H9 (cell line): ENCODE data around the gene TPX2. TPM values are rescaled to one million over a fixed set of nuclear protein-coding genes. Genes with fewer than 3 reads are reported as not detected.

Source experiments
- DNase-seq: peaks from one replicate; pipeline ENCODE4 v3.0.0-alpha.2; 2017
- H2AFZ ChIP-seq: one replicate; pipeline ENCODE4 v1.6.1; 2013; ENCODE audit warnings: mild to moderate bottlenecking, low read length, control low read depth, moderate library complexity
- H2AK5ac ChIP-seq: 2 replicates; pipeline ENCODE4 v1.6.1; 2013; ENCODE audit warnings: low read length, control low read depth, mixed read lengths; ENCODE audit not compliant: insufficient read length
- H2BK120ac ChIP-seq: one replicate; pipeline ENCODE4 v1.6.1; 2013; ENCODE audit warnings: low read depth, mild to moderate bottlenecking, low read length, control low read depth, inconsistent platforms; ENCODE audit not compliant: poor library complexity, severe bottlenecking
- H2BK12ac ChIP-seq: 2 replicates; pipeline ENCODE4 v1.6.1; 2013; ENCODE audit warnings: low read length, control low read depth, mixed read lengths, low read depth; ENCODE audit not compliant: insufficient read length
- H2BK15ac ChIP-seq: 2 replicates; pipeline ENCODE4 v1.6.1; 2013; ENCODE audit warnings: low read depth, low read length, control low read depth
- H2BK20ac ChIP-seq: one replicate; pipeline ENCODE4 v1.6.1; 2013; ENCODE audit warnings: low read depth, mild to moderate bottlenecking, low read length, control low read depth, inconsistent platforms; ENCODE audit not compliant: poor library complexity, severe bottlenecking
- H2BK5ac ChIP-seq: 2 replicates; pipeline ENCODE4 v1.6.1; 2013; ENCODE audit warnings: low read length, control low read depth, mixed read lengths; ENCODE audit not compliant: insufficient read length
- H3K14ac ChIP-seq: 2 replicates; pipeline ENCODE4 v1.6.1; 2013; ENCODE audit warnings: low read length, control low read depth; ENCODE audit not compliant: insufficient read depth
- H3K18ac ChIP-seq: 2 replicates; pipeline ENCODE4 v1.6.1; 2013; ENCODE audit warnings: low read depth, mild to moderate bottlenecking, mixed read lengths, low read length, control low read depth; ENCODE audit not compliant: insufficient read length
- H3K23ac ChIP-seq: 2 replicates; pipeline ENCODE4 v1.6.1; 2013; ENCODE audit warnings: low read length, control low read depth, mixed read lengths, low read depth; ENCODE audit not compliant: insufficient read length
- H3K23me2 ChIP-seq: 2 replicates; pipeline ENCODE4 v1.6.1; 2013; ENCODE audit warnings: low read depth, mild to moderate bottlenecking, mixed read lengths, low read length, control low read depth; ENCODE audit not compliant: insufficient read length, poor library complexity, severe bottlenecking
- H3K27ac ChIP-seq: 2 replicates; pipeline ENCODE4 v1.5.1; 2013; ENCODE audit warnings: low read length, control low read depth, mixed read lengths, low read depth; ENCODE audit not compliant: insufficient read length
- H3K27me3 ChIP-seq: 2 replicates; pipeline ENCODE4 v1.6.1; 2013; ENCODE audit warnings: low read length, control low read depth, inconsistent platforms; ENCODE audit not compliant: insufficient read depth
- H3K4ac ChIP-seq: 2 replicates; pipeline ENCODE4 v1.6.1; 2013; ENCODE audit warnings: low read depth, mild to moderate bottlenecking, control low read depth, inconsistent platforms, low read length, moderate library complexity
- H3K4me1 ChIP-seq: 2 replicates; pipeline ENCODE4 v1.6.1; 2013; ENCODE audit warnings: low read length, control low read depth, inconsistent platforms; ENCODE audit not compliant: insufficient read depth
- H3K4me2 ChIP-seq: 2 replicates; pipeline ENCODE4 v1.6.1; 2013; ENCODE audit warnings: low read length, control low read depth, mixed read lengths; ENCODE audit not compliant: insufficient read length, insufficient read depth
- H3K56ac ChIP-seq: 2 replicates; pipeline ENCODE4 v1.6.1; 2013; ENCODE audit warnings: low read depth, mild to moderate bottlenecking, mixed read lengths, low read length, control low read depth; ENCODE audit not compliant: insufficient read length
- H3K79me1 ChIP-seq: 2 replicates; pipeline ENCODE4 v1.6.1; 2013; ENCODE audit warnings: low read depth, mild to moderate bottlenecking, moderate library complexity, low read length, control low read depth, inconsistent platforms; ENCODE audit not compliant: insufficient read depth, poor library complexity, severe bottlenecking
- H3K79me2 ChIP-seq: 2 replicates; pipeline ENCODE4 v1.6.1; 2013; ENCODE audit warnings: low read length, control low read depth, inconsistent platforms; ENCODE audit not compliant: insufficient read depth
- H3K9ac ChIP-seq: 2 replicates; pipeline ENCODE4 v1.6.1; 2013; ENCODE audit warnings: low read length, control low read depth, mixed read lengths; ENCODE audit not compliant: insufficient read length; ENCODE audit errors: extremely low read depth
- H3K9me3 ChIP-seq: one replicate; pipeline ENCODE4 v1.6.1; 2013; ENCODE audit warnings: low read depth, low read length, inconsistent platforms; ENCODE audit not compliant: control insufficient read depth
- H3T11ph ChIP-seq: one replicate; pipeline ENCODE4 v1.6.1; 2013; ENCODE audit warnings: mild to moderate bottlenecking, low read length, control low read depth, inconsistent platforms
- H4K20me1 ChIP-seq: one replicate; pipeline ENCODE4 v1.6.1; 2013; ENCODE audit not compliant: control insufficient read depth, insufficient read length, insufficient read depth
- H4K5ac ChIP-seq: 2 replicates; pipeline ENCODE4 v1.6.1; 2013; ENCODE audit warnings: low read depth, mild to moderate bottlenecking, mixed read lengths, low read length, control low read depth; ENCODE audit not compliant: insufficient read length
- H4K8ac ChIP-seq: replicated peaks from 2 replicates; pipeline ENCODE4 v1.6.1; 2013; ENCODE audit warnings: low read length, control low read depth, mixed read lengths, low read depth; ENCODE audit not compliant: insufficient read length
- H4K91ac ChIP-seq: 2 replicates; pipeline ENCODE4 v1.6.1; 2013; ENCODE audit warnings: low read depth, mild to moderate bottlenecking, moderate library complexity, mixed read lengths, low read length, control low read depth; ENCODE audit not compliant: insufficient read length
- H3K27ac Mint-ChIP-seq, 3 experiments: 2 replicates in 2 of 3; 3 replicates in 1 of 3; pipeline ENCODE4 v1.8.0; 2020 to 2021; ENCODE audit warnings: mixed read lengths in 3 of 3, mild to moderate bottlenecking in 1 of 3, moderate library complexity in 1 of 3
- H3K27me3 Mint-ChIP-seq: 2 replicates; pipeline ENCODE4 v1.8.0; 2021; ENCODE audit warnings: low read depth, mild to moderate bottlenecking, moderate library complexity, mixed read lengths
- H3K36me3 Mint-ChIP-seq, 3 experiments: 2 replicates in 2 of 3; 3 replicates in 1 of 3; pipeline ENCODE4 v1.8.0; 2020 to 2021; ENCODE audit warnings: low read depth in 3 of 3, mixed read lengths in 3 of 3; ENCODE audit not compliant: insufficient read depth in 1 of 3
- H3K4me1 Mint-ChIP-seq, 2 experiments: 2 replicates each; pipeline ENCODE4 v1.8.0; 2020; ENCODE audit warnings: mixed read lengths in 2 of 2
- H3K4me3 Mint-ChIP-seq, 2 experiments: 2 replicates in 1 of 2; 3 replicates in 1 of 2; pipeline ENCODE4 v1.8.0; 2020 to 2021; ENCODE audit warnings: mild to moderate bottlenecking in 2 of 2, mixed read lengths in 2 of 2, moderate library complexity in 1 of 2
- H3K9me3 Mint-ChIP-seq, 2 experiments: 2 replicates in 1 of 2; 3 replicates in 1 of 2; pipeline ENCODE4 v1.8.0; 2020; ENCODE audit warnings: mild to moderate bottlenecking in 2 of 2, mixed read lengths in 2 of 2, moderate library complexity in 1 of 2
- CTCF ChIP-seq: fragments of 200-600 bp; sonication (generic); conservative IDR thresholded peaks from 3 replicates; pipeline ENCODE4 v1.8.0; 2021; ENCODE audit warnings: antibody characterized with exemption, mild to moderate bottlenecking
- WGBS: extraction: QIAGEN DNeasy Blood & Tissue Kit; methylation state at CpG from one replicate; pipeline ENCODE4 v1.1.7; 2013; ENCODE audit warnings: missing lambda C conversion rate, low lambda C conversion rate, mixed read lengths; ENCODE audit not compliant: insufficient read length; ENCODE audit errors: extremely low coverage; 5-methylcytosine and 5-hydroxymethylcytosine counted together
- total RNA-seq: library from RNA; stranded (reverse); gene quantifications from 2 replicates; pipeline ENCODE4 v1.2.1, GENCODE V29; 2021

TPX2 gene
- total RNA-seq, 1 experiment from 2014 or later = 161 TPM

GRCh38 chr20:31811198-31811597 is 72.1 kb downstream of the TPX2 start:
- Histone ChIP-seq H3K9me3 (no peaks in the 10 kb centered on the region), H3K18ac (no peak overlapping the region), H4K8ac (no peak overlapping the region), H2BK20ac (no peak overlapping the region), H3K23me2 (no peaks in the 10 kb centered on the region), H2BK15ac (no peak overlapping the region), H3K4ac (no peak overlapping the region), H3K9ac (no peak overlapping the region), H4K5ac (no peak overlapping the region), H2AK5ac (no peak overlapping the region), H4K91ac (no peak overlapping the region), H3T11ph (no peak overlapping the region), H2AFZ (no peak overlapping the region), H3K4me1 (no peaks in the 10 kb centered on the region), H2BK120ac (no peak overlapping the region), H3K27ac (no peak overlapping the region), H3K14ac (no peak overlapping the region), H3K56ac (no peak overlapping the region), H2BK12ac (no peak overlapping the region), H3K79me2 (no peaks in the 10 kb centered on the region), H3K79me1 (no peaks in the 10 kb centered on the region), H3K4me2 (no peak overlapping the region), H2BK5ac (no peak overlapping the region), H3K27me3 (no peaks in the 10 kb centered on the region), H4K20me1 (no peaks in the 10 kb centered on the region), H3K23ac (no peak overlapping the region)
- Mint-ChIP-seq H3K4me1 (peaks cover 9 to 14% of the 10 kb centered on the region in 2 experiments), H3K27me3 (no peaks in the 10 kb centered on the region), H3K27ac (no peak overlapping the region), H3K9me3 (no peaks in the 10 kb centered on the region), H3K4me3 (no peak overlapping the region), H3K36me3 (peaks cover 0 to 11% (median 4%) of the 10 kb centered on the region in 3 experiments; a peak in 4 of 7 replicates)
- TF ChIP-seq CTCF = no peak
- WGBS = no CpG with 5 or more reads among the region's 4 CpGs
- no peak for DNase-seq
